Ascending aorta (tissue), 2 donors: ENCODE results near the gene CYB5R4. TPM values are rescaled to one million over a fixed set of nuclear protein-coding genes. Genes with fewer than 3 reads are reported as not detected.

Experiments used
- DNase-seq, 2 donors: peaks; one replicate each; pipeline ENCODE4 v3.0.0-alpha.2; 2019; ENCODE audit warnings: low spot score in 2 of 2
- H3K27ac ChIP-seq, 2 donors: fragments of 200-600 bp; sonication (generic); one replicate each; pipeline ENCODE4 v1.5.1; 2016 to 2017; ENCODE audit warnings: mild to moderate bottlenecking in 1 of 2
- H3K27me3 ChIP-seq: fragments of 200-600 bp; sonication (generic); one replicate; pipeline ENCODE4 v1.5.1; 2017
- H3K36me3 ChIP-seq, 2 donors: fragments of 200-600 bp; sonication (generic); one replicate each; pipeline ENCODE4 v1.5.1; 2016
- H3K4me1 ChIP-seq, 2 donors: fragments of 200-600 bp; sonication (generic); one replicate each; pipeline ENCODE4 v1.5.1; 2016 to 2017; ENCODE audit warnings: mild to moderate bottlenecking in 1 of 2
- H3K4me3 ChIP-seq, 2 donors: fragments of 200-600 bp; sonication (generic); one replicate each; pipeline ENCODE4 v1.5.1; 2016 to 2017; ENCODE audit warnings: mild to moderate bottlenecking in 1 of 2
- H3K9me3 ChIP-seq, 2 donors: fragments of 200-600 bp; sonication (generic); one replicate each; pipeline ENCODE4 v1.5.1; 2016
- CTCF ChIP-seq, 3 experiments: fragments of 200-600 bp in 2 of 3; fragments of 450-650 bp in 1 of 3; sonication (generic) in 2 of 3; IDR thresholded peaks; one replicate each; pipeline ENCODE4 v1.5.1; 2016 to 2019; ENCODE audit warnings: antibody characterized with exemption in 3 of 3, mild to moderate bottlenecking in 1 of 3, moderate library complexity in 1 of 3
- intact Hi-C: fragments of 100-400 bp; cut with DNase I; formaldehyde crosslinking; loops from one replicate; pipeline ENCODE4 v1.15.1; 2023
- total RNA-seq: library from RNA; depleted of rRNA; stranded (reverse); fragments of >200 nt; gene quantifications from one replicate; pipeline ENCODE4 v1.1.0, GENCODE V29; 2016

CYB5R4 gene
- total RNA-seq, 1 donor from 2014 or later = 0.53 TPM

GRCh38 chr6:83985715-83986114 is 126.2 kb downstream of the CYB5R4 start:
- H3K4me3 ChIP-seq = no peak overlapping the region
- no peak for TF ChIP-seq CTCF (IDR thresholded peaks at IDR 0.05)
- H3K4me1 ChIP-seq = peaks cover 4 to 29% of the 10 kb centered on the region in 2 donors
- H3K27me3 ChIP-seq = no peaks in the 10 kb centered on the region
- H3K9me3 ChIP-seq = peaks cover 0 to 3% of the 10 kb centered on the region in 2 donors
- H3K27ac ChIP-seq = peak overlapping the region; percentile 70 to 85
- intact Hi-C loops = loop anchor here (2.0 to 10.0 kb wide), 5 partner anchors 43 to 439 kb away; partner anchors contain the start of gene CEP162
- no peaks in the 10 kb centered on the region for H3K36me3 ChIP-seq
- no peak for DNase-seq

DNA sequence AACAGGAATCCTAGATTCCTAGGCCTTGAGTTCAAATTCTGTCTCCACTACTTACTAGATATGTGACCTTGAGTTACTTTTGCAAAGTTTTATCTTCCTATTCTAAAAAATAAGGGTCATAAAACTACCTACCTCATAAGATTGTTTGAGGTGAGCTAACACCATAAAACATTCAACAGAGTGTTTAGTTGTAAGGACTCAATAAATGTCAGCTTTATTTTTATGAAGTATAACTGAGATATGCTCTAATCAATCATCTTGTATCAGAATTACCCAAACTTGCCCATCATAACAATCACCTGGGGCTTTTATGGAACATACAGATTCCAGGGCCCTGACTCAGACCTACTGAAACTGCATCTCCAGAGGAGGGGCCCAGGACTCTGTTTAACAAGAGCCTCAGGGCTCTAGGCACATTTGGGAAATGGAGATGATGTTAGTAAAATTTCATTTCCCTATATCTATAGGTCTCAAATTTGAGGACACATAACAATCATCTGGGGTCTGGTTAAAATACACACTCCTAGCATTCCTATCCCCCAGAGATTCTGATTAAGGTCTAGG is 138.6 kb downstream of the CYB5R4 start:
- Histone ChIP-seq H3K27ac (no peak overlapping the region), H3K4me3 (no peak overlapping the region), H3K9me3 (no peaks in the 10 kb centered on the region), H3K27me3 (no peaks in the 10 kb centered on the region), H3K36me3 (no peaks in the 10 kb centered on the region), H3K4me1 (no peaks in the 10 kb centered on the region)
- no peak for TF ChIP-seq CTCF (IDR thresholded peaks at IDR 0.05)
- intact Hi-C loops = no loop called here
- DNase-seq = no peak

DNA sequence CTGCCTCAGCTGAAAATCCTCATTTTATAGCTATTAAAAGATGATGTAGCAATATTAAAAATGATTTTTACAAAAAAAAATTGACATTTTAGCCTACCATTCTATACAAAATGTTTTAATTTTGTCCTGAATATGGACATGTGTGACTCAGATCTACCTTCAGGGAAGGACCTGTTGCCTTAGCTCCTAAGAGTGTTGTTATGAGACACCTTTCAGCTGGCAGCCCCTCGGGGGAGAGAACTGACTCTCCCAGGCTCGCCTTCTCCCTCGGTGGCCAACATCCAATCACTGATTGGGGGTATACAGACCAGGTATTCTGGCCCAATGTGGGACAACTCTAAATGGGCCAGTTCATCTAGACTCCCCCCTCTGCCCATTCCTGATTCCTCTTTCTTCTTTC is 141.6 kb downstream of the CYB5R4 start:
- H3K9me3 ChIP-seq = no peaks in the 10 kb centered on the region
- H3K4me3 ChIP-seq = no peak overlapping the region
- H3K27me3 ChIP-seq = no peaks in the 10 kb centered on the region
- TF ChIP-seq CTCF (IDR thresholded peaks at IDR 0.05) = no peak
- intact Hi-C loops = no loop called here
- no peak for DNase-seq
- no peaks in the 10 kb centered on the region for H3K4me1 ChIP-seq
- no peak overlapping the region for H3K27ac ChIP-seq
- H3K36me3 ChIP-seq = no peaks in the 10 kb centered on the region

DNA sequence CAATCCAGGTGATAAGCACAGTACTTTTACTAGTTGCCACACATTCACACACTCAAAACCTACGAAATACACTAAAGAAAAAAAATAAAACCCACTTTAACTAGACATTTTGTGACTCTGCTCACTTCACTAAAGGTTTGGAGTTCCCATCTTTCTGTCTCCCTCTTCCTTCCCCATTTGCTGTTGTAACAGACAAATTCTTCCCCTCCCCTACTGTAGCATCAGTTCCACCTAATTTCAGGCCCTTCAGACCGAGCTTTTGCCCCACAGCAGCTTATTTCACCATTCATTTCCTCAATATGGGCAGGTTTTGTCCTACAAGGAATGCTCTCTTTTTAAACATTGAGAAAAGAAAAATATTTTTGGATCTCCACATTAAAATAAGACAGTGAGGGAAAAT is 142.7 kb downstream of the CYB5R4 start:
- H3K9me3 ChIP-seq = no peaks in the 10 kb centered on the region
- no peak overlapping the region for H3K4me3 ChIP-seq
- no peaks in the 10 kb centered on the region for H3K4me1 ChIP-seq
- H3K27me3 ChIP-seq = no peaks in the 10 kb centered on the region
- TF ChIP-seq CTCF (IDR thresholded peaks at IDR 0.05) = no peak
- intact Hi-C loops = no loop called here
- H3K27ac ChIP-seq = no peak overlapping the region
- no peaks in the 10 kb centered on the region for H3K36me3 ChIP-seq
- DNase-seq = no peak

GRCh38 chr6:84003131-84003530 is 143.6 kb downstream of the CYB5R4 start:
- no peaks in the 10 kb centered on the region for H3K36me3 ChIP-seq
- H3K9me3 ChIP-seq = no peaks in the 10 kb centered on the region
- intact Hi-C loops = no loop called here
- H3K4me3 ChIP-seq = no peak overlapping the region
- DNase-seq = no peak
- H3K27ac ChIP-seq = no peak overlapping the region
- no peak for TF ChIP-seq CTCF (IDR thresholded peaks at IDR 0.05)
- no peaks in the 10 kb centered on the region for H3K27me3 ChIP-seq
- no peaks in the 10 kb centered on the region for H3K4me1 ChIP-seq

- Histone ChIP-seq H3K4me3 (no peak overlapping the region), H3K9me3 (no peaks in the 10 kb centered on the region), H3K36me3 (no peaks in the 10 kb centered on the region), H3K27ac (no peak overlapping the region), H3K27me3 (no peaks in the 10 kb centered on the region), H3K4me1 (no peaks in the 10 kb centered on the region)
- DNase-seq = no peak
- intact Hi-C loops = no loop called here
- no peak for TF ChIP-seq CTCF (IDR thresholded peaks at IDR 0.05)
These were observed 144.2 kb downstream of the CYB5R4 start for GRCh38 chr6:84003654-84004053.
